H1 (cell line): ENCODE data around the gene MMEL1. TPM values are rescaled to one million over a fixed set of nuclear protein-coding genes. Genes with fewer than 3 reads are reported as not detected.

Experiments used
- CTCF ChIA-PET: fragments of 300-600 bp; sonication (Branson Sonifier 250); formaldehyde crosslinking; loops from one replicate; lab custom pipeline; 2021; ENCODE audit not compliant: partially characterized antibody; lab: Charles Lee
- POLR2A ChIA-PET: fragments of 300-600 bp; sonication (Branson Sonifier 250); formaldehyde crosslinking; loops from one replicate; lab custom pipeline; 2021; ENCODE audit warnings: inconsistent platforms; ENCODE audit not compliant: partially characterized antibody; lab: Charles Lee
- DNase-seq, 2 experiments: peaks; one replicate each; pipeline versions ENCODE4 v3.0.0 to v3.0.0-alpha.2; 2010 to 2022; ENCODE audit warnings: low spot score in 2 of 2, low read depth in 1 of 2, mixed read lengths in 1 of 2
- FAIRE-seq: peaks from 2 replicates; lab custom pipeline; 2011; peaks lifted over from hg19 to GRCh38; lab: Jason Lieb, UNC
- H2AFZ ChIP-seq: 2 replicates; pipeline ENCODE4 v1.8.1; 2012; ENCODE audit warnings: low read length, inconsistent platforms
- H2AK5ac ChIP-seq: 2 replicates; pipeline ENCODE4 v1.6.1; 2013; ENCODE audit warnings: low read depth, low read length
- H2BK120ac ChIP-seq: replicated peaks from 2 replicates; pipeline ENCODE3; 2013; ENCODE audit warnings: low read depth, low read length, inconsistent platforms
- H2BK12ac ChIP-seq: 2 replicates; pipeline ENCODE4 v1.6.1; 2013; ENCODE audit warnings: low read depth, low read length
- H2BK15ac ChIP-seq: 2 replicates; pipeline ENCODE4 v1.6.1; 2013; ENCODE audit warnings: low read length
- H2BK20ac ChIP-seq: 2 replicates; pipeline ENCODE4 v1.6.1; 2013; ENCODE audit warnings: low read length
- H2BK5ac ChIP-seq: 2 replicates; pipeline ENCODE4 v1.6.1; 2013; ENCODE audit warnings: low read depth, low read length
- H3K14ac ChIP-seq: 2 replicates; pipeline ENCODE4 v1.6.1; 2013; ENCODE audit warnings: inconsistent platforms; ENCODE audit not compliant: insufficient read length
- H3K18ac ChIP-seq: 2 replicates; pipeline ENCODE4 v1.6.1; 2013; ENCODE audit warnings: low read length; ENCODE audit errors: extremely low read depth
- H3K23ac ChIP-seq: 2 replicates; pipeline ENCODE4 v1.6.1; 2013; ENCODE audit warnings: inconsistent platforms; ENCODE audit not compliant: insufficient read length
- H3K23me2 ChIP-seq: 2 replicates; pipeline ENCODE4 v1.6.1; 2013; ENCODE audit warnings: low read depth, low read length
- H3K27ac ChIP-seq: 2 replicates; pipeline ENCODE4 v1.6.1; 2011; ENCODE audit warnings: low read depth, low read length, inconsistent platforms
- H3K27me3 ChIP-seq, 4 experiments: replicated peaks in 1 of 4; 1 replicate in 1 of 4; 2 replicates in 3 of 4; pipeline versions ENCODE4 v1.6.1 to v1.8.1; 2011 to 2013; ENCODE audit warnings: low read length in 3 of 4, mild to moderate bottlenecking in 3 of 4, inconsistent platforms in 2 of 4, mixed read lengths in 2 of 4, moderate library complexity in 1 of 4; ENCODE audit not compliant: control insufficient read depth in 3 of 4, insufficient read depth in 3 of 4; ENCODE audit errors: extremely low read depth in 1 of 4
- H3K36me3 ChIP-seq, 4 experiments: 2 replicates each; pipeline versions ENCODE4 v1.6.1 to v1.8.1; 2011 to 2013; ENCODE audit warnings: mild to moderate bottlenecking in 4 of 4, low read length in 3 of 4, moderate library complexity in 2 of 4, control low read depth in 1 of 4, inconsistent platforms in 1 of 4; ENCODE audit not compliant: insufficient read depth in 4 of 4, control insufficient read depth in 2 of 4
- H3K4ac ChIP-seq: replicated peaks from 2 replicates; pipeline ENCODE3; 2013; ENCODE audit warnings: low read length, low read depth, mixed read lengths, inconsistent platforms; ENCODE audit not compliant: insufficient read length
- H3K4me1 ChIP-seq, 4 experiments: replicated peaks in 1 of 4; 1 replicate in 1 of 4; 2 replicates in 3 of 4; pipeline versions ENCODE4 v1.6.1 to v1.8.1; 2011 to 2013; ENCODE audit warnings: low read length in 3 of 4, inconsistent platforms in 2 of 4, mixed read lengths in 1 of 4; ENCODE audit not compliant: insufficient read depth in 4 of 4, control insufficient read depth in 3 of 4
- H3K4me2 ChIP-seq, 2 experiments: 2 replicates each; pipeline versions ENCODE4 v1.6.1 to v1.8.1; 2011 to 2013; ENCODE audit warnings: low read depth in 2 of 2, low read length in 2 of 2, control low read depth in 1 of 2, inconsistent platforms in 1 of 2, mild to moderate bottlenecking in 1 of 2; ENCODE audit not compliant: insufficient read depth in 1 of 2
- H3K4me3 ChIP-seq, 4 experiments: fragments of 200-600, 300-600 bp in 1 of 4; sonication (generic), shearing (Covaris generic), sonication (Bioruptor Twin) in 1 of 4; 2 replicates each; pipeline versions ENCODE4 v1.5.1 to v1.8.1; 2011 to 2016; ENCODE audit warnings: low read length in 4 of 4, low read depth in 3 of 4, control low read depth in 2 of 4, inconsistent platforms in 2 of 4, mild to moderate bottlenecking in 2 of 4, mixed read lengths in 1 of 4, moderate library complexity in 1 of 4; ENCODE audit not compliant: insufficient read depth in 2 of 4; ENCODE audit errors: extremely low read depth in 1 of 4
- H3K56ac ChIP-seq: replicated peaks from 2 replicates; pipeline ENCODE3; 2013; ENCODE audit warnings: low read depth, mild to moderate bottlenecking, mixed read lengths, low read length, inconsistent platforms; ENCODE audit not compliant: insufficient read length
- H3K79me1 ChIP-seq: 2 replicates; pipeline ENCODE4 v1.6.1; 2013; ENCODE audit warnings: low read depth, low read length, control low read depth
- H3K79me2 ChIP-seq, 2 experiments: 2 replicates each; pipeline versions ENCODE4 v1.6.1 to v1.8.1; 2012 to 2013; ENCODE audit warnings: low read length in 2 of 2, mild to moderate bottlenecking in 2 of 2, inconsistent platforms in 1 of 2; ENCODE audit not compliant: insufficient read depth in 2 of 2, control insufficient read depth in 1 of 2
- H3K9ac ChIP-seq, 4 experiments: replicated peaks in 1 of 4; 1 replicate in 1 of 4; 2 replicates in 3 of 4; pipeline versions ENCODE4 v1.6.1 to v1.8.1; 2011 to 2013; ENCODE audit warnings: low read depth in 3 of 4, low read length in 3 of 4, control low read depth in 2 of 4, mild to moderate bottlenecking in 2 of 4, moderate library complexity in 2 of 4, inconsistent platforms in 1 of 4; ENCODE audit errors: extremely low read depth in 1 of 4
- H3K9me3 ChIP-seq, 2 experiments: 2 replicates each; pipeline versions ENCODE4 v1.6.1 to v1.8.1; 2012 to 2013; ENCODE audit warnings: mild to moderate bottlenecking in 2 of 2, moderate library complexity in 2 of 2, control low read depth in 1 of 2, inconsistent platforms in 1 of 2, low read depth in 1 of 2, low read length in 1 of 2, mixed read lengths in 1 of 2; ENCODE audit not compliant: insufficient read depth in 2 of 2
- H4K20me1 ChIP-seq, 2 experiments: replicated peaks in 1 of 2; 2 replicates each; pipeline versions ENCODE3 to v1.8.1; 2011 to 2013; ENCODE audit warnings: inconsistent platforms in 2 of 2, low read length in 2 of 2, mild to moderate bottlenecking in 1 of 2; ENCODE audit not compliant: insufficient read depth in 2 of 2, control insufficient read depth in 1 of 2
- H4K5ac ChIP-seq: 2 replicates; pipeline ENCODE4 v1.6.1; 2013; ENCODE audit warnings: low read length, low read depth, mixed read lengths, inconsistent platforms; ENCODE audit not compliant: insufficient read length
- H4K8ac ChIP-seq: 2 replicates; pipeline ENCODE4 v1.8.0; 2013; ENCODE audit warnings: mild to moderate bottlenecking, moderate library complexity, low read length, inconsistent platforms; ENCODE audit not compliant: insufficient read depth; ENCODE audit errors: extremely low read depth
- H4K91ac ChIP-seq: replicated peaks from 2 replicates; pipeline ENCODE3; 2013; ENCODE audit warnings: low read length, mixed read lengths, inconsistent platforms; ENCODE audit not compliant: insufficient read length
- POLR2A ChIP-seq, 2 experiments: IDR thresholded peaks; 1 replicate in 1 of 2; 2 replicates in 1 of 2; pipeline ENCODE4 v1.6.1; 2011; ENCODE audit warnings: low read depth in 2 of 2, low read length in 2 of 2, mild to moderate bottlenecking in 2 of 2; ENCODE audit errors: control extremely low read depth in 1 of 2
- WGBS, 2 experiments: shearing (Covaris generic) in 1 of 2; methylation state at CpG; one replicate each; pipeline versions ENCODE4 v1.1.6 to v1.1.7; 2013 to 2015; ENCODE audit warnings: low lambda C conversion rate in 2 of 2, mixed read lengths in 2 of 2, inconsistent platforms in 1 of 2, low coverage in 1 of 2, missing lambda C conversion rate in 1 of 2; ENCODE audit not compliant: insufficient replicate concordance in 2 of 2, insufficient coverage in 1 of 2, insufficient read length in 1 of 2; ENCODE audit errors: extremely low coverage in 1 of 2, missing lambda C conversion rate in 1 of 2; 5-methylcytosine and 5-hydroxymethylcytosine counted together
- polyA plus RNA-seq, 7 experiments: library from polyadenylated mRNA; depleted of rRNA in 3 of 7; stranded (reverse) in 5 of 7; unstranded in 2 of 7; fragments of >200 nt in 5 of 7; fragments of 200-250 nt in 2 of 7; gene quantifications; 1 replicate in 5 of 7; 2 replicates in 1 of 7; 4 replicates in 1 of 7; pipeline versions ENCODE4 v1.2.1 to v1.2.3, GENCODE V29; 2011 to 2013; ENCODE audit warnings: missing spikeins in 2 of 7, mixed read lengths in 2 of 7
- total RNA-seq: library from RNA; stranded (reverse); fragmentation: NEBNext Ultra II Directional; extraction: Animal tissue kit (Norgen Biotek cat#: 25700); gene quantifications from 2 replicates; pipeline ENCODE4 v1.2.1, GENCODE V29; 2021

MMEL1 gene
- total and polyA plus RNA-seq, 2 of the 8 experiments (the other 6 are each of a cell fraction or from before 2014, with no cell fraction given): 0.91 to 1.7 TPM

- POLR2A ChIA-PET: no interaction called here
- H2BK20ac ChIP-seq: no peak overlapping the region
- no peak overlapping the region for H4K8ac ChIP-seq
- H3K4me2 ChIP-seq: no peak overlapping the region
- H3K14ac ChIP-seq: no peak overlapping the region
- no peaks in the 10 kb centered on the region for H3K27me3 ChIP-seq
- WGBS, 2 experiments: 92% methylated on average over 17 of the region's 19 CpGs; no CpG with 5 or more reads in 1 of the 2 experiments
- H3K4me3 ChIP-seq: no peak overlapping the region
- no peak overlapping the region for H4K91ac ChIP-seq
- TF ChIP-seq POLR2A (IDR thresholded peaks at IDR 0.05; ENCODE audit: control extremely low read depth in 1 of 2, low read depth in 2 of 2, low read length in 2 of 2): no peak
- H3K79me2 ChIP-seq: no peaks in the 10 kb centered on the region
- no peak overlapping the region for H3K56ac ChIP-seq
- H3K9ac ChIP-seq: no peak overlapping the region
- H3K9me3 ChIP-seq: no peaks in the 10 kb centered on the region
- no peaks in the 10 kb centered on the region for H3K23me2 ChIP-seq
- no peaks in the 10 kb centered on the region for H4K20me1 ChIP-seq
- no peaks in the 10 kb centered on the region; a peak in 1 of 7 replicates for H3K4me1 ChIP-seq
- FAIRE-seq: no peak
- no peak overlapping the region for H3K23ac ChIP-seq
- no peaks in the 10 kb centered on the region for H3K36me3 ChIP-seq
- H3K79me1 ChIP-seq: no peaks in the 10 kb centered on the region
- H2BK15ac ChIP-seq: no peak overlapping the region
- H3K18ac ChIP-seq: no peak overlapping the region
- CTCF ChIA-PET: interaction anchor here (1.1 to 1.4 kb wide), 2 partner anchors 10 to 42 kb away, joined by 3 to 4 read pairs; no protein-coding TSS in a partner anchor
- no peak overlapping the region for H2BK120ac ChIP-seq
- H2BK12ac ChIP-seq: no peak overlapping the region
- no peak overlapping the region for H2AK5ac ChIP-seq
- H2AFZ ChIP-seq: no peak overlapping the region
- H3K4ac ChIP-seq: no peak overlapping the region
- H2BK5ac ChIP-seq: no peak overlapping the region
- no peak for DNase-seq
- no peak overlapping the region for H3K27ac ChIP-seq
- no peak overlapping the region for H4K5ac ChIP-seq
Observed at GRCh38 chr1:2604156-2604843, 28.5 kb downstream of the MMEL1 start.
